GM18951 (cell line): ENCODE measurements around the gene NMU.
"Not testable (repeated sequence)": the region's sequence is repeated elsewhere in the genome, so short reads cannot be mapped to it uniquely, and the experiment has no call there.

Experiments used
- POLR2A ChIP-seq: IDR thresholded peaks from 4 replicates; pipeline ENCODE4 v1.6.1; 2011; ENCODE audit warnings: mild to moderate bottlenecking; ENCODE audit not compliant: insufficient read length, insufficient read depth; ENCODE audit errors: extremely low read depth
- in situ Hi-C: fragments of 300-500 bp; cut with MboI; formaldehyde crosslinking; loops from one replicate; pipeline ENCODE4 v1.12.0; 2022; ENCODE audit warnings: low sequenced_read_pairs, mixed read lengths, inconsistent platforms; ENCODE audit not compliant: unreplicated experiment

NMU gene

GRCh38 chr4:55658657-55659056 is 22.6 kb upstream of the NMU start:
- in situ Hi-C loops: no loop called here
- no peak for TF ChIP-seq POLR2A

GRCh38 chr4:55654131-55654530 is 18.0 kb upstream of the NMU start:
- in situ Hi-C loops: no loop called here
- TF ChIP-seq POLR2A: no peak

GRCh38 chr4:55650483-55650882 is 14.4 kb upstream of the NMU start:
- no peak for TF ChIP-seq POLR2A
- in situ Hi-C loops: no loop called here

DNA sequence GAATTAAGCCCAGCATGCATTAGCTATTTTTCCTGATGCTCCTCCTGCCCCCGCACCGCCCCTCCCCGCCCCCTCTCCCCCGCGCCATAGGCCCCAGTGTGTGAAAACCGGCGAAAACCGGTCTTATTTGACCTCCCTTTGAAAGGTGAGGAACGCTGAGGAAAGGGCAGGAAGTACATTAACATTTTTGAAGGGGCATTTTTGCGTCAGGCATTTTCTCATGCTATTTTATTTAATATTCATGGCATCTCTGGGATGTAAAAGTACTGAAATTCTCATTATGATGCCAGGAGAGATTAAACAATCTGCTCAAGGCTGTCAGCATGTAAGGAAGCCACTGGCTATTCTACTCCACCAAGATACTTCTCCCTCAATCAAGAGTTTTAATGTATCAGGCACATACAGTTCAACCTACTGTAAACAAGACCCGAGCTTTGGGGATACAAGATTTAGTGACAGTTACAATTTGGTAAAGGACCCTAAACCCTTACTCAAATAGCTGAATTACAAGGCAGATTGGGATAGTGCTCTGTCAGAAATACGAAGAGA is 1.2 kb upstream of the NMU start:
- in situ Hi-C loops: no loop called here
- no peak for TF ChIP-seq POLR2A

GRCh38 chr4:55636656-55636999 is 530 bp upstream of the NMU start:
- no peak for TF ChIP-seq POLR2A
- in situ Hi-C loops: no loop called here

- TF ChIP-seq POLR2A: no peak
These were observed 816 bp downstream of the NMU start for GRCh38 chr4:55635282-55635681.

GRCh38 chr4:55634417-55635128 is 1.5 kb downstream of the NMU start:
- in situ Hi-C loops: no loop called here
- no peak for TF ChIP-seq POLR2A

More at GRCh38 chr4:55635282-55635681, 816 bp downstream of the NMU start:
- in situ Hi-C loops: no loop called here

DNA sequence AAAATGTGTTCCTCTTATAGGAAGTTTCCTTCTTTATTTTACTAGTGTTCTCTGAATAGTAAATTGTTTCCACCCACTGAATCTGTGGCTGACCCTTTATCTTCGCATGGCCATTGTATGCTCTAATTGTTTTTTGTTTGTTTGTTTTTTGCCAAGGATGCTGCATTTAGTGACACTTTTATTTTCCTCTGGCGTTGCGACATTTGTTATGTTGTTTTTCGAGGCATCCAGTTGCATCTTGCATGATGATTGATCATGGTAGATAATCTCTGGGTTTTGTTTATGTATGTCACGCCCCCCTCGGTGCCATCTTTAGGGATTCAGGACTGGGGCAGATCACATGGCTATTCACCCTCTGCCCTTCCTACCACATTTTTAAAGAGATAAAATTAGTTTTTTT is 2.2 kb downstream of the NMU start:
- TF ChIP-seq POLR2A: no peak
- in situ Hi-C loops: no loop called here

DNA sequence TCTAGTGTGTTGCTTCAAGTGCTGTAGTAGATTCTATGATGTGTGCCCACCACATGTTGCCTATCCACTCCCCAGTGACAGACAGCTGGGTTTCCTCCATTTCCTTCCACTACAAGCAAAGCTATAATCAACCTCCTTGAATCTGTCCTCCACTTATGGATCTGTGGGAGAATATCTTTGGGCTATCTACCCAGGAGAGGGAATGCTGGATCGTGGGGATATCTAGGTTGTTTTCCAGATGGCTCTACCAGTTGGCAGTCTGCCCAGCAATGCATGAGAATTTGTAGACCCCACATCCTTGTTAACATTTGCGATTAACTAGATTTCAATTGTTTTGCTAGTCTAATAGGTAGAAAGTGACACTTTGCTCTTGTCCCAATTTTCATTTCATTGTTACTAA is 10.3 kb downstream of the NMU start:
- no peak for TF ChIP-seq POLR2A
- in situ Hi-C loops: no loop called here

DNA sequence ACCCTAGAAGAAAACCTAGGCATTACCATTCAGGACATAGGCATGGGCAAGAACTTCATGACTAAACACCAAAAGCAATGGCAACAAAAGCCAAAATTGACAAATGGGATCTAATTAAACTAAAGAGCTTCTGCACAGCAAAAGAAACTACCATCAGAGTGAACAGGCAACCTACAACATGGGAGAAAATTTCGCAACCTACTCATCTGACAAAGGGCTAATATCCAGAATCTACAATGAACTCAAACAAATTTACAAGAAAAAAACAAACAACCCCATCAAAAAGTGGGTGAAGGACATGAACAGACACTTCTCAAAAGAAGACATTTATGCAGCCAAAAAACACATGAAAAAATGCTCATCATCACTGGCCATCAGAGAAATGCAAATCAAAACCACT is 12.0 kb downstream of the NMU start:
- in situ Hi-C loops: not testable (repeated sequence)

- in situ Hi-C loops: no loop called here
- no peak for TF ChIP-seq POLR2A
These were observed 17.5 kb downstream of the NMU start for GRCh38 chr4:55618546-55619143.

GRCh38 chr4:55617587-55618197 is 18.4 kb downstream of the NMU start:
- TF ChIP-seq POLR2A: no peak
- in situ Hi-C loops: no loop called here

GRCh38 chr4:55615008-55615407 is 21.1 kb downstream of the NMU start:
- in situ Hi-C loops: no loop called here
- no peak for TF ChIP-seq POLR2A

- in situ Hi-C loops: no loop called here
- no peak for TF ChIP-seq POLR2A
These were observed 22.5 kb downstream of the NMU start for GRCh38 chr4:55613621-55614020.

DNA sequence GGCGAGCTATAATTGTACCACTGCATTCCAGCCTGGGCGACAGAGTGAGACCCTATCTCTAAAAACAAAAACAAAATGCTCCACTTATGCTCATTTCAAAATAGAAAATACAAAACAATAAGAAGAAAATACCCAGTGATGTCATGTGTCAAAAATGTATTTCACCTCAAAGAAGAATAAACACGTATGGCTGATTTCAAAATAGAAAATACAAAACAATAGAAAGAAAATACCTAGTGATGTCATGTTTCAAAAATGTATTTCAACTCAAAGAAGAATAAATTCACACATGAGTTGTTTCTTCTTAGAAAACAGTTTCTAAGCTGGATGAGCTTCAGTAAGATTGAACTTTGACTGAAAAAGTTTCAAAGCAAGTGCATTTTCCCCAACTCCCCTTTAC is 23.8 kb downstream of the NMU start:
- in situ Hi-C loops: no loop called here
- TF ChIP-seq POLR2A: no peak
